H9 (cell line): ENCODE data around the gene CERS6. TPM values are rescaled to one million over a fixed set of nuclear protein-coding genes. Genes with fewer than 3 reads are reported as not detected.

Experiments
- DNase-seq: peaks from one replicate; pipeline ENCODE4 v3.0.0-alpha.2; 2017
- H2AFZ ChIP-seq: one replicate; pipeline ENCODE4 v1.6.1; 2013; ENCODE audit warnings: mild to moderate bottlenecking, low read length, control low read depth, moderate library complexity
- H2AK5ac ChIP-seq: 2 replicates; pipeline ENCODE4 v1.6.1; 2013; ENCODE audit warnings: low read length, control low read depth, mixed read lengths; ENCODE audit not compliant: insufficient read length
- H2BK120ac ChIP-seq: one replicate; pipeline ENCODE4 v1.6.1; 2013; ENCODE audit warnings: low read depth, mild to moderate bottlenecking, low read length, control low read depth, inconsistent platforms; ENCODE audit not compliant: poor library complexity, severe bottlenecking
- H2BK12ac ChIP-seq: 2 replicates; pipeline ENCODE4 v1.6.1; 2013; ENCODE audit warnings: low read length, control low read depth, mixed read lengths, low read depth; ENCODE audit not compliant: insufficient read length
- H2BK15ac ChIP-seq: 2 replicates; pipeline ENCODE4 v1.6.1; 2013; ENCODE audit warnings: low read depth, low read length, control low read depth
- H2BK20ac ChIP-seq: one replicate; pipeline ENCODE4 v1.6.1; 2013; ENCODE audit warnings: low read depth, mild to moderate bottlenecking, low read length, control low read depth, inconsistent platforms; ENCODE audit not compliant: poor library complexity, severe bottlenecking
- H2BK5ac ChIP-seq: 2 replicates; pipeline ENCODE4 v1.6.1; 2013; ENCODE audit warnings: low read length, control low read depth, mixed read lengths; ENCODE audit not compliant: insufficient read length
- H3K14ac ChIP-seq: 2 replicates; pipeline ENCODE4 v1.6.1; 2013; ENCODE audit warnings: low read length, control low read depth; ENCODE audit not compliant: insufficient read depth
- H3K18ac ChIP-seq: 2 replicates; pipeline ENCODE4 v1.6.1; 2013; ENCODE audit warnings: low read depth, mild to moderate bottlenecking, mixed read lengths, low read length, control low read depth; ENCODE audit not compliant: insufficient read length
- H3K23ac ChIP-seq: 2 replicates; pipeline ENCODE4 v1.6.1; 2013; ENCODE audit warnings: low read length, control low read depth, mixed read lengths, low read depth; ENCODE audit not compliant: insufficient read length
- H3K23me2 ChIP-seq: 2 replicates; pipeline ENCODE4 v1.6.1; 2013; ENCODE audit warnings: low read depth, mild to moderate bottlenecking, mixed read lengths, low read length, control low read depth; ENCODE audit not compliant: insufficient read length, poor library complexity, severe bottlenecking
- H3K27ac ChIP-seq: 2 replicates; pipeline ENCODE4 v1.5.1; 2013; ENCODE audit warnings: low read length, control low read depth, mixed read lengths, low read depth; ENCODE audit not compliant: insufficient read length
- H3K27me3 ChIP-seq: 2 replicates; pipeline ENCODE4 v1.6.1; 2013; ENCODE audit warnings: low read length, control low read depth, inconsistent platforms; ENCODE audit not compliant: insufficient read depth
- H3K4ac ChIP-seq: 2 replicates; pipeline ENCODE4 v1.6.1; 2013; ENCODE audit warnings: low read depth, mild to moderate bottlenecking, control low read depth, inconsistent platforms, low read length, moderate library complexity
- H3K4me1 ChIP-seq: 2 replicates; pipeline ENCODE4 v1.6.1; 2013; ENCODE audit warnings: low read length, control low read depth, inconsistent platforms; ENCODE audit not compliant: insufficient read depth
- H3K4me2 ChIP-seq: 2 replicates; pipeline ENCODE4 v1.6.1; 2013; ENCODE audit warnings: low read length, control low read depth, mixed read lengths; ENCODE audit not compliant: insufficient read length, insufficient read depth
- H3K56ac ChIP-seq: 2 replicates; pipeline ENCODE4 v1.6.1; 2013; ENCODE audit warnings: low read depth, mild to moderate bottlenecking, mixed read lengths, low read length, control low read depth; ENCODE audit not compliant: insufficient read length
- H3K79me1 ChIP-seq: 2 replicates; pipeline ENCODE4 v1.6.1; 2013; ENCODE audit warnings: low read depth, mild to moderate bottlenecking, moderate library complexity, low read length, control low read depth, inconsistent platforms; ENCODE audit not compliant: insufficient read depth, poor library complexity, severe bottlenecking
- H3K79me2 ChIP-seq: 2 replicates; pipeline ENCODE4 v1.6.1; 2013; ENCODE audit warnings: low read length, control low read depth, inconsistent platforms; ENCODE audit not compliant: insufficient read depth
- H3K9ac ChIP-seq: 2 replicates; pipeline ENCODE4 v1.6.1; 2013; ENCODE audit warnings: low read length, control low read depth, mixed read lengths; ENCODE audit not compliant: insufficient read length; ENCODE audit errors: extremely low read depth
- H3K9me3 ChIP-seq: one replicate; pipeline ENCODE4 v1.6.1; 2013; ENCODE audit warnings: low read depth, low read length, inconsistent platforms; ENCODE audit not compliant: control insufficient read depth
- H3T11ph ChIP-seq: one replicate; pipeline ENCODE4 v1.6.1; 2013; ENCODE audit warnings: mild to moderate bottlenecking, low read length, control low read depth, inconsistent platforms
- H4K20me1 ChIP-seq: one replicate; pipeline ENCODE4 v1.6.1; 2013; ENCODE audit not compliant: control insufficient read depth, insufficient read length, insufficient read depth
- H4K5ac ChIP-seq: 2 replicates; pipeline ENCODE4 v1.6.1; 2013; ENCODE audit warnings: low read depth, mild to moderate bottlenecking, mixed read lengths, low read length, control low read depth; ENCODE audit not compliant: insufficient read length
- H4K8ac ChIP-seq: replicated peaks from 2 replicates; pipeline ENCODE4 v1.6.1; 2013; ENCODE audit warnings: low read length, control low read depth, mixed read lengths, low read depth; ENCODE audit not compliant: insufficient read length
- H4K91ac ChIP-seq: 2 replicates; pipeline ENCODE4 v1.6.1; 2013; ENCODE audit warnings: low read depth, mild to moderate bottlenecking, moderate library complexity, mixed read lengths, low read length, control low read depth; ENCODE audit not compliant: insufficient read length
- H3K27ac Mint-ChIP-seq, 3 experiments: 2 replicates in 2 of 3; 3 replicates in 1 of 3; pipeline ENCODE4 v1.8.0; 2020 to 2021; ENCODE audit warnings: mixed read lengths in 3 of 3, mild to moderate bottlenecking in 1 of 3, moderate library complexity in 1 of 3
- H3K27me3 Mint-ChIP-seq: 2 replicates; pipeline ENCODE4 v1.8.0; 2021; ENCODE audit warnings: low read depth, mild to moderate bottlenecking, moderate library complexity, mixed read lengths
- H3K36me3 Mint-ChIP-seq, 3 experiments: 2 replicates in 2 of 3; 3 replicates in 1 of 3; pipeline ENCODE4 v1.8.0; 2020 to 2021; ENCODE audit warnings: low read depth in 3 of 3, mixed read lengths in 3 of 3; ENCODE audit not compliant: insufficient read depth in 1 of 3
- H3K4me1 Mint-ChIP-seq, 2 experiments: 2 replicates each; pipeline ENCODE4 v1.8.0; 2020; ENCODE audit warnings: mixed read lengths in 2 of 2
- H3K4me3 Mint-ChIP-seq, 2 experiments: 2 replicates in 1 of 2; 3 replicates in 1 of 2; pipeline ENCODE4 v1.8.0; 2020 to 2021; ENCODE audit warnings: mild to moderate bottlenecking in 2 of 2, mixed read lengths in 2 of 2, moderate library complexity in 1 of 2
- H3K9me3 Mint-ChIP-seq, 2 experiments: 2 replicates in 1 of 2; 3 replicates in 1 of 2; pipeline ENCODE4 v1.8.0; 2020; ENCODE audit warnings: mild to moderate bottlenecking in 2 of 2, mixed read lengths in 2 of 2, moderate library complexity in 1 of 2
- CTCF ChIP-seq: fragments of 200-600 bp; sonication (generic); conservative IDR thresholded peaks from 3 replicates; pipeline ENCODE4 v1.8.0; 2021; ENCODE audit warnings: antibody characterized with exemption, mild to moderate bottlenecking
- WGBS: extraction: QIAGEN DNeasy Blood & Tissue Kit; methylation state at CpG from one replicate; pipeline ENCODE4 v1.1.7; 2013; ENCODE audit warnings: missing lambda C conversion rate, low lambda C conversion rate, mixed read lengths; ENCODE audit not compliant: insufficient read length; ENCODE audit errors: extremely low coverage; 5-methylcytosine and 5-hydroxymethylcytosine counted together
- total RNA-seq: library from RNA; stranded (reverse); gene quantifications from 2 replicates; pipeline ENCODE4 v1.2.1, GENCODE V29; 2021

CERS6 gene
- total RNA-seq, 1 experiment from 2014 or later: 17.7 TPM

GRCh38 chr2:168802859-168803725, 347.0 kb downstream of the CERS6 start:
- H3K18ac ChIP-seq: no peak overlapping the region
- no peak overlapping the region for H2BK15ac ChIP-seq
- no peak overlapping the region for H4K91ac ChIP-seq
- H3K4ac ChIP-seq: no peak overlapping the region
- no peak overlapping the region for H3K56ac ChIP-seq
- H2BK5ac ChIP-seq: no peak overlapping the region
- no peak overlapping the region for H3K4me3 Mint-ChIP-seq
- no peak overlapping the region for H3K4me2 ChIP-seq
- H3K36me3 Mint-ChIP-seq: no peaks in the 10 kb centered on the region
- no peak overlapping the region for H2BK120ac ChIP-seq
- no peak overlapping the region for H4K5ac ChIP-seq
- no peak overlapping the region for H3K23ac ChIP-seq
- H4K20me1 ChIP-seq: no peaks in the 10 kb centered on the region
- H3K9ac ChIP-seq: no peak overlapping the region
- no peaks in the 10 kb centered on the region for H3K79me2 ChIP-seq
- no peaks in the 10 kb centered on the region for H3K23me2 ChIP-seq
- no peak overlapping the region for H2AK5ac ChIP-seq
- no peak overlapping the region for H2AFZ ChIP-seq
- H3T11ph ChIP-seq: no peak overlapping the region
- no peak for DNase-seq
- no peak overlapping the region for H2BK12ac ChIP-seq
- H3K27me3 ChIP-seq: no peaks in the 10 kb centered on the region
- H3K27ac Mint-ChIP-seq: no peak overlapping the region
- peaks cover 12% of the 10 kb centered on the region for H3K27me3 Mint-ChIP-seq
- no peaks in the 10 kb centered on the region for H3K9me3 ChIP-seq
- no CpG with 5 or more reads among the region's 5 CpGs for WGBS
- H2BK20ac ChIP-seq: no peak overlapping the region
- H3K9me3 Mint-ChIP-seq: no peaks in the 10 kb centered on the region
- no peak overlapping the region for H3K14ac ChIP-seq
- TF ChIP-seq CTCF: no peak
- H3K4me1 ChIP-seq: peaks cover 25% of the 10 kb centered on the region; the same call in 1 of the 2 replicates
- H4K8ac ChIP-seq: no peak overlapping the region
- no peak overlapping the region for H3K27ac ChIP-seq
- no peaks in the 10 kb centered on the region for H3K79me1 ChIP-seq
- peaks cover 36 to 42% of the 10 kb centered on the region in 2 experiments for H3K4me1 Mint-ChIP-seq
